HG03039 (cell line): Measurements from ENCODE around the gene TCEAL3.
"Not testable (repeated sequence)": the region's sequence is repeated elsewhere in the genome, so short reads cannot be mapped to it uniquely, and the experiment has no call there.

ENCODE experiments used
- ATAC-seq: cut with Tn5 transposase; IDR thresholded peaks from one replicate; pipeline ENCODE4 v1.9.1; 2021; ENCODE audit warnings: mild to moderate bottlenecking, moderate library complexity; ENCODE audit not compliant: unreplicated experiment

The TCEAL3 gene

DNA sequence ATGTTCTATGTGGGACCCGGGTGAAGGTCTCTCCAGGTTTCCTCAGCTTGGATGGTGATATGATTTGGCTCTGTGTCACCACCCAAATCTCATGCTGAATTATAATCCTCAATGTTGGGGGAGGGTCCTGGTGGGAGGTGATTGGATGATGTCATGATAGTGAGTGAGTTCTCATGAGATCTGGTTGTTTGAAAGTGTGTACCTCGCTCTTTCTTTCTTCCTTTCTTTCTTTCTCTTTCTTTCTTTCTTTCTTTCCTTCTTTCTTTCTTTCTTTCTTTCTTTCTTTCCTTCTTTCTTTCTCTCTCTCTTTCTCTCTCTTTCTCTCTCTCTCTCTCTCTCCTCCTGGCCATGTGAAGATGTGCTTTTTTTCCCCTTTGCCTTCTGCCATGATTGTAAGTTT, 51.7 kb downstream of the TCEAL3 start:
- not testable (repeated sequence) for ATAC-seq
